ENCODE results near the gene CZIB.

DNA sequence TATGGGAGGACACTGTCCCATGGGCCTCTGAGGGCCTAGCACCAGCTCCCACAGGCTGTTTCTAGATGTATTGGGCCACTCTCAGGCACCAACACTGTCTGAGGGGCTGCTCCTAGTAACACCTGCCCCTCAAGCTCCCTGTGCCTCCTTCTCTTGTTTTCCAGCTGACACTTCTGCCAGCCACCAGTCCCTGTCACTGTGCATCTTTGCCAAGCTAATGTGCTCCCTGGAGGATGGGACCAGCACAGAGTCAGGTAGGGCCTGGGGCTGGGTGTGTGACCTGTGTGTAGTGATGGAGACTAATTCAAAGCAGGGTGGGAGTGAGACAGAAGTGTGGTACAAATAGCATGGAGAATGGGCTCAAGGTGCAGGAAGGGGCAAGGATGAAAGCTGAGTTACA lies 47.3 kb upstream of the CZIB start:
- TF ChIP-seq, protein P1, sequence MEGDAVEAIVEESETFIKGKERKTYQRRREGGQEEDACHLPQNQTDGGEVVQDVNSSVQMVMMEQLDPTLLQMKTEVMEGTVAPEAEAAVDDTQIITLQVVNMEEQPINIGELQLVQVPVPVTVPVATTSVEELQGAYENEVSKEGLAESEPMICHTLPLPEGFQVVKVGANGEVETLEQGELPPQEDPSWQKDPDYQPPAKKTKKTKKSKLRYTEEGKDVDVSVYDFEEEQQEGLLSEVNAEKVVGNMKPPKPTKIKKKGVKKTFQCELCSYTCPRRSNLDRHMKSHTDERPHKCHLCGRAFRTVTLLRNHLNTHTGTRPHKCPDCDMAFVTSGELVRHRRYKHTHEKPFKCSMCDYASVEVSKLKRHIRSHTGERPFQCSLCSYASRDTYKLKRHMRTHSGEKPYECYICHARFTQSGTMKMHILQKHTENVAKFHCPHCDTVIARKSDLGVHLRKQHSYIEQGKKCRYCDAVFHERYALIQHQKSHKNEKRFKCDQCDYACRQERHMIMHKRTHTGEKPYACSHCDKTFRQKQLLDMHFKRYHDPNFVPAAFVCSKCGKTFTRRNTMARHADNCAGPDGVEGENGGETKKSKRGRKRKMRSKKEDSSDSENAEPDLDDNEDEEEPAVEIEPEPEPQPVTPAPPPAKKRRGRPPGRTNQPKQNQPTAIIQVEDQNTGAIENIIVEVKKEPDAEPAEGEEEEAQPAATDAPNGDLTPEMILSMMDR (IDR thresholded peaks at IDR 0.05) = no peak
- TF ChIP-seq POLR2AphosphoS5 (IDR thresholded peaks at IDR 0.05) = no peak
- no peak for TF ChIP-seq POLR2A (IDR thresholded peaks at IDR 0.05)

Measured in suprapubic skin (tissue), 4 donors.